IPS DF 4.7 (cell line): ENCODE data around the gene NFIX.

Experiments
- DNase-seq: peaks from one replicate; pipeline ENCODE4 v3.0.0-alpha.2; 2013; ENCODE audit warnings: low spot score; ENCODE audit errors: extremely low read depth

Gene NFIX

DNA sequence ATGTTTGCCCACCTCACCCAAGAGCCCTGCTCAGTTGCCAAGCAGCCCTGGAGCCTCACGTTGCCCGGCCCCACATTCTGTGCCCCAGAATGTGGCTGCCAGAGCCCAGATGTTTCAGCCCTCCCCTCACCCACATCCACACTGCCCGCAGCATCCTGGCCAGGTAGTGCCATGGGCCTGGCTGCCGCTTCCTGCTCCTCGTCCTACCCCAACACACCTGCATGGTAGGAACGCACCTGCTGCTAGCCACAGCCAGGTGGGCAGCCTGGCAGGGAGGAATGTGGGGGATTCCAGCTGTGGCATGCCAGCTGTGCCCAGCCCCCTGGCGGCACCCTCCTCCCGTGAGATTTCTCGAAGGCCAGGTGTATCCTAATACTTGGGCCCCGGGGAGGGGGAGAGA lies 7.5 kb upstream of the NFIX start:
- no peak for DNase-seq

DNA sequence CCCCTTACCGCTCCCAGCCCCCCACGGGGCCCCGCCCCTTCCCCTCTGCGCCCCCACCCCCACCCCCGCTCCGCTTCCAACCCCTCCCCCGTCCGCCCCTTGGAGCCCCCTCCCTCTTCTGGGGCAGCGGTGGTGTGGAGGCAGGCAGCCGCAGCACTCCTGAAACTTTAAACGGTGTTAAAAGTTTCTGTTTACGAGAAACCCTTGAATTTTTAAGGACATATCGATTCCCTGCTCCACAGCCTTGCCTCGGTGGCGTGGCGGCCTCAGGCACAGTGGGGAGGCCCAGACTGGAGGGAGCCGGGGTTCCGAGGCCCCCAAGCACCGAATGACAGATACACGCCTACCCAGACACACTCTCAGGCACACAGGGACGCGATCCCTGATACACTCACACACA lies 4.8 kb upstream of the NFIX start:
- no peak for DNase-seq

DNA sequence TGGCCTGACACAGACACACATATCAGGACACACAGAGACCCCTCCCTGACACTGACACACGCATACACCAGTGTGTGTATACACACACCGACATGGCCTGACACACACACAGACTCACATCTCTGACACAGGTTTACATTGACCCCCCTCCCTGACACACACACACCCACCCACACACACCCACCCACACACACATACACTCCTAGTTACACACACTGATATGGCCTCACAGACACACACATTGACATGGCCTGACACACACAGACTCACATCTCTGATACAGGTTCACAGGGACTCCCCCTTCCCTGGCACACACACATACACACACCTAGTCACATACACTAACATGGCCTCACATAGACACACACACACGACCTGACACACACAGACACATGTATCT lies 4.4 kb upstream of the NFIX start:
- DNase-seq = no peak

DNA sequence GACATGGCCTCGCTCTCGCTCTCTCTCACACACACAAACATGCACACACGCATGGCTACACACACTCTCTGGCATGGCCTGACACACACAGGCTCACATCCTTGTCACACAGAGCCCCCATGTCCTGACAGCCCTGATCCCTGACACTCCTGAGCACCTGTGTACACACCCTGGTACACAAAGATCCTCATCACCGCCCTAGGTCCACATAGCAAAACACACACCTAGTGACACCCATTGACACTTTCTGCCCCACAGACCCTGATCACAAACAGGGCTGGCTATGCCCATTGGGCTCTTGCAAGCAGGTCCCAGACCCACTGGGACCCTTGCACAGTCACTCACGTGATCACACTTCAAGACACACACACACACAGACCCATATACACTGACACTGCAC lies 4.0 kb upstream of the NFIX start:
- no peak for DNase-seq

DNA sequence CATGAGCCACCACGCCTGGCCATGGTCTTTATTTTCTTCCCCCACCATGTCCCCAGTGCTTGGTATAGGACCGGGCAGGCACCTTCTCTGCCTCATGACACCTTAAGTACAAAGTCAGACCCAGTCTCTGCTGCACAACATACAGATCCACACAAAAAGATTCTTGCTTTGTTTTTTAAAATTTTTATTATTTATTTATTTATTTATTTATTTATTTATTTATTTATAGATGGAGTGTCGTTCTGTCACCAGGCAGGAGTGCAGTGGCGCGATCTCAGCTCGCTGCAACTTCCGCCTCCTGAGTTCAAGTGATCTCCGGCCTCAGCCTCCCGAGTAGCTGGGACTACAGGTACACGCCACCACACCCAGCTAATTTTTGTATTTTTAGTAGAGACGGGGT lies 2.5 kb upstream of the NFIX start:
- DNase-seq = no peak

DNA sequence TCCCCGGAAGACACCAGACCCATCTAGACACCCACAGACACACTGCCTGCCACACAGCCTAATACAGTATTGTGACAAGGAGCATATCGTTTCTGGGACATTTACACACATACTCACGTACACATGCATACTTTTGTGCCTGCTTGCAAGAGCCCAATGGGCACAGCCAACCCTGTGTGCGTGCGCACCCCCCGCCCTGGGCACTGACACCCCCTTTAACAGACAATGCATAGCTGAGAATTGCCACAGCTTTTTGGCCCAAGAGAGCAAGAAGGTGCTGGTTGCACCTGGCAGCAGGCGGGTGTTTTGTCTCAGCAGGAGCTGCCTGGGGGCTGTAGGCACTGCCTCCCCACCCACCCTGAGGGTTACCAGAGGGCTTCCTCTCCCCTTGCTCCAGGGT lies 1.7 kb upstream of the NFIX start:
- no peak for DNase-seq

DNA sequence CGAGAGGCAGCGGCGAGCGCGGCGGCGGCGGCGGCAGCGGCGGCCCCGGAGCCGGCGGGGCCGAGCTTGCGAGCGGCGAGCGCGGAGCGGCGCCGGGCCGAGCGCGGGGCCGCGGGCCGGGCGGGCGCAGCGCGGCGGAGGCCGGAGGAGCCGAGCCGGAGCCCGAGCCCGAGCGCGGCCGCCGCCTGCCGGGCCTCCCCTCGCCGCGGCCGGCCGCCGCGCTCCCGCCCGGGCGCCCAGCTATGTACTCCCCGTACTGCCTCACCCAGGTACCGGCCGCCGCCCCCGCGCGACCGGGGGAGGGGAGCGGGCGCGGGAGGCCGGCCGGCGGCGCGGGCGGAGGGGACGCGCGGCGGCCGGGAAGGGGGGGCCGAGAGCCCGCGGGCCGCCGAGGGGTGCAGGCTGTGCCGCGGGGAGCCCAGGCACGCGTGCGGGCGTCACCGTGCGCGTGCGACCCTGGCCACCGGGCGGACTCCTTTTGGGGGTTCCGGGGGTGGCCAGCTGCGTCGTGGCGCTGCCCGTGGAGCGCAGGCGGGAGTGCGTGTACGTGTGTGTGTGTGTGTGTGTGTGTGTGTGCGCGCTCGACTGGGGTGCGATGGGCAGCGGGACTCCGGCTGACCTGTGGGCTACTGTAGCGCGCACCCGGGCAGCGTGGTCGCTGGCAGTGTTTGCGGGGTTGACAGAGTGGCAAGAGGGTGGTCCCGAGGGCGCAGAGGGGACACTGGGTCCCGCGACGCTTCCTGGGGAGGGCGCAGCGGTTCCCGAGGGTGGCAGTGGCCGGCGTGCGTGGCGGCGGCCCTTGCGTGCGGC lies 526 bp downstream of the NFIX start:
- DNase-seq = no peak

DNA sequence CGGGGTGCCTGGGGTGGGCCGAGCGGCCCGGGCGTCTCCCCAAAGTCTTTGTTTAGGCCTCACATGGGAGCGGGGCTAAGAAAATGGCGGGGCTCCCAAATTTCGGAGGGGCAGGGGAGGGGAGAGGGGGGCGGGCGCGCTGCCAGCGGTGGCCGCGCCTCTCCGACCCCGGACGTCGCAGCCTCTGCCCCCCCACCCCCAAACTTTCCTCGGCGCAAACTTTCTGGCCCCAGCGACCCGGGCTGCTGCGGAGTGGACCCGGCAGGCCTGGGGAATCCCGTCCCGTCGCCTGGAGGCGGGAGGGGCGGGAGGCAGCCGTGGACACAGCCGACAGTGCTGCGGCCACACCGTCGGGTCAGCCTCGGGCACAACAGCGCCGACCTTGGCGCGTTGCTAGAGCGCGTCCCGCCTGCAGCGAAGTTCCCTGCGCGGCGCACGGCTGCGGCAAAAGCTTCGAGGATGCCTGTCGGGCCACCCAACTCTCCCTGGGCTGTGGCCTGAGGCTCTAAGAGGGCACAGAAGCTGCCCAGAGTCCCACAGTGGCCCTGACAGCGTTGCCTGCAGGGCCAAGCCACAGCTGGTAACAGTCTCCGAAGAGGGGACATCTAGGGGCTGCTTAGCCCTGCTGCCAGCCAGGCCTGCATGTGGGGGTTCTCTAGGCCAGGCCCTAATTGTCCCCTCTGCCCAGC lies 1.3 kb downstream of the NFIX start:
- DNase-seq = no peak

DNA sequence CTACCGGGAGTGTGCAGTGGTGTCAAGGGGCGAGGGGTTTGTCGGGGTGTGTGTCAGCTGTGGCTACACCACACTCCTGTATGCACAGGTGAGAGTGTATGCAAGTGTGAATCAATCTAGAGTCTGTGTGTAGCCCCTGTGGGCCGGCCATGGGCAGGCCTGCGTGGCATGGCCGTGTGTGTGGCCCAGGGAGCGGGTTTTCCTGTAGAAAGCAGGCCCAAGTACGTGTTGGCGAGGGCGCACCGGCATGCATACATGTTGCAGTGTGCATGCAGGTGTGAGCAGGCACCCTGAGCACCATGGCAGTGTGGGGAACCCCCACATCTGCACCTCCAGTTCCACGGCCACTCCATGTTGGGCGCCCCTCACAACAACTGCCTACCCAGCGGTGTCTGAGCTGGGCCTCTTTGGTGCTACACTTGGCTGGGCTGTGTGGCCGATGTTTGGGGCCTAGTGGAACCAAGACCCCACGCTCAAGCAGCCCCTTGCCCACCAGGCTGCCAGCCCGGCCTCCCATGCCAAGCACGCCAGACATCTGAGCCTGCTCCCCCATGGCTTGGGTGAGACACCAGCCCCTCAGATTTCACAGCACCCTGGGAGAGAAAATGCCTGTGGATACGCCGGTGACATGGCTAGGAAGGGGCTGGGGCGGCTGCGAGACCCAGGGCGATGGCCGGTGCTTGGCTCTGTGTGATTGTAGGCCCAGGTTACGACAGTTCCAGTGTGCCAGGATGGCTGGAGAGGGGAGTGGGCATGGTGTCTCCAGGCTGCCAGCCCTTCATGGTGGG lies 2.1 kb downstream of the NFIX start:
- no peak for DNase-seq

DNA sequence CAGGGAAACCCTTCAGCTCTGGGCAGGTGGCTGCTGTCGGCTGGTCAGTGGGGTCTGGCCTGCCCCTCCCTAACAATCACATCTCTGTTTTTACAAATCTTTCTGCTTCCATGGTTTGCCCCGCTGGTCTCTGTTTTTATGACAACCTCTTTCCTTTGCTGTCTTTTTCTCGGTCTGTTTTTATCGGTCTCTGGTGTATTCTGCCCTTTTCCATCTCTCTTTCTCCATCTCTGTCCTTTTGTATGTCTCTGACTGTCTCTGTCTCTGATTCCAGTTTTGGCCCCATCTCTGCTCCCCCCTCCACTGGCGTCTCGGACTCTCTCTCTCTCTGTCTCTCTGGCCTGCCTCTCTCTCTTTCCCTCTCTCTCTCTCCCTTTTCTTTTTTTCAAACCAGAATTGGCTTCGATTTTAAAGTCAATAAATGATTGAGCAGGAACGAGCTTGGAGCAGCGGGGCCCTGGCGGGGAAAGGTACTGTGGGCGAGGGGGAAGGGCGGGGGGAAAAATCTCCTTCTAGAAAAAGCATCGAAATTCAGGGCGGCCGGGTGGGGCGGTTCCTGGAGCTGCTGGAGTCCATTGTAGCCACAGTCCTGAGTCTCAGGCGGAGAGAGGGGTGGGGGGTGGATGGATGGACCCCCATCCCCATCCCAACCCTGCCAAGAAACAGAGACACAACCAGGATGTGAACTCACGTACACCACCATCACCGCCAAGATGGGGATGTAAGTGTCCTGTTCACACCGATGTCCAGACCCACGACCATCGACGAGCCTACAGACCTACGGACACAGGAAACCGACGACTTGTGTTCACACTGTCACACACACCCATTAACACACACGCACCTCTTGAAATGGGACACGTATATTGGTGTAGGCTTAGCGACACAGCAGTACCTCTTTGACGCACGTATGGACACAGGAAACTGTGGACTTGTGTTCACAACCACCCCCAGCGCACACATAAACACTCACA lies 3.0 kb downstream of the NFIX start:
- no peak for DNase-seq

DNA sequence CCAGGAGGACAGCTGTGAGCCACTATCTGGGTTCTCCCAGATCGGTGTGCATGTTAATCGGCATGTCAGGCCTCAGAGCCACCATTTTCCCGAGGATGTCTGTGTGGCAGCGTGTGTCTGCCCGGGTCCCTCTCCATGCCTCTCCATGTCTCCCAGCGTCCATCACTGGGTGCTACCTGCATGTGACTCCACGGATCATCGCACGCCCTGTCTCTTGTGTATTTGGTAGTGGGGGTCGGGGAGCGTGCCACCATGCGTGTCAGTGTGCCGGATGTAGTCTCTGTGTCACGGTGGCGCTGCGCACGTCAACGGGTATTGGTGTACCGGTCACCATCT lies 5.9 kb downstream of the NFIX start:
- DNase-seq = no peak

DNA sequence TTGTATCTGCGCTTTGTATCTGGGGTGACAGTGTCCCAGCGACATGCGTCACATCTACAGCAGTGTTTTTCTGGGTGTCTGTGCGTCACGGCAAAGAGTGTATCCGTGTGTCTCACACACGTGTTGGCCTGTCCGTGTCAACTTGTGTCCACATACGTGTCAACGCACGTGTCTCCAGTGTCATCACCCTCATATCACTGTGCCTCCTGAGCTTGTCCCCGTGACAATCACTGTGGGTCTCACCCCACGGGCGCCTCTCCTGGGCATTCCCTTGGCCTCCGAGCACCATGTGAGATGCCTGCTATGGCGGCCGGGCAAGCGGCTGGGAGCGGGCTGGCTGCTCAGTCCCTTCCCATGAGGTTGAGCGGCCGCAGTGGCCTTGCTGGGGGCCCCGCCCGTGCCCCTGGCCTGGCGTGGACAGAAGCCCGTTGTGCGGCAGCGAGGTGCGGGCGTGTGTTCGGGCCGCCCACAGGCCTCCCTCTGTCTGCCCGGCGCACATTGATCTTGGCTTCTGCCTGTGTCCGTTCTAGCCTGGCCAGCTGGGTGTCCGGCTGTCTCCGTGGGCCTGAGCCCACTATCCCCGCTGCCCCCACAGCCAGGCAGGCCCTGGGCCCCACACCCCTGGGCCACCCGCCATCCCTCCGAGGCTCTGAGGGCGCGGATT lies 6.4 kb downstream of the NFIX start:
- no peak for DNase-seq

DNA sequence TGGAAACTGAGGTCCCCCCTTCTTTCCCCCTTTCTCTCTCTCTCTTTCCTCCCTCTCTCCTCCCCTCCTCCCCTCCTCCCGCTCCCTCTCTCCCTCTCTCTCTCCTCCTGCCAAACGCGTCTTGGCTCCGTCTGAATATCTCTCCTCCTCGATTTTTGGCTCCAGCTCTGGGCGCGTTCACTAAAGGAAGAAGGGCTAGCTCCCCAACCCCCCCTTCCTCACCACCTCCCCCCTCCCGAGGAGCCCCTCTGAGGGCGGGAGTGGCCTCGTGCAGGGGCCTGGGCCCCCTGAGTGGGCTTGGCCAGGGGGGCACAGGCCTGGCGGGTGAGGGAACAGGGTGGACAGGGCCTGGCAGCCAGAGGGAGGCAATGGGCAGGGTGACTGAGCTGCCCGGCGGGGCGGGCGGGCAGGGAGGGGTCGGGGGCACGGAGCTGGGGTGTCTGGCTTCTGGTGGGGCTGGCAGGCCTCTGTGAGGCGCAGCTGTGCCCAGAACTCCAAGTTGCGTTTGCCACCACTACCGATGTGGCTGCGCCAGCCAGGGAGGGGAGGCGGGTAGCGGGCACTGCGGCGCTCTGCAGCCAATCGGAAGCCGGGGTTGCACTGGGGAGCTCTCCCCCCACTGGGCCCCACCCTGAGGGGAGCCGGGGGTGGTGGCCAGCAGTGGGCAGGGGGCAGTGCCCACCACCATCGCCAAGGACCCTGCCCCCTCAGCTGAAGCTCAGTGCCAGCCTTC lies 7.1 kb downstream of the NFIX start:
- no peak for DNase-seq

DNA sequence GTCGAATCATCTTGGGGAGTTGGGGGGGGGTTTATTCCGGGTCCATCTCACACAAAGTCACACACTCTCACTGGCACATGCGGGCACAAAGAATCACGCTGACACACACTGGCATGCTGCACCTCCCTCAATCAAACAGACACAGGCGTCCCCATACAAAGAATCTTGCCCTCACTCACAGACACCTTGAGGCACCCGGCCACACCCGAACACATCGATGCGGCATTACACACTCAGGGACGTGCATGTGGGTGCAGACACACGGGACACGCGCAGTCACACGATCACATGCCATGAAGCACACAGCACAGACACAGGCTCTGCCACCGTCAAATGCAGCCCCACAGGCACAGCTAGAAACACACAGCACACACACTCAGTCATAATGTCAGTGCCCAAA lies 7.8 kb downstream of the NFIX start:
- no peak for DNase-seq

DNA sequence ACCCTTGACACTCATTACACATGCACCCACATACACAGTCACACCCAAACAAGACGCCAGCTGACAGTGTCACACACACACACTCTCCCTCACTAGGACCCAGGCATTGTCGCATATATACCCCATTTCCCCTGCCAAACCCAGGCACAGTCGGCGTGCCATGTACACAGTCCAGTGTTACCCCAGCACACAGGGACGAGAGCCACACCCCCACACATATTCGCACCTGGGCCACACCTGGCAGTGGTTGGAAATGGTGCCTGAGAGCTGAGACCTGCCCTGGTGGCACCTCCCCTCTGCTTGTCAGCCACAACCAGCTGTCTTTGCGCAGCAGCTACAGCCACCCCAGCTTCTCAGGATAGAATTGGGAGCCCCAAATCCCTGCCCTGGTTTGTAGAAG lies 9.0 kb downstream of the NFIX start:
- no peak for DNase-seq

DNA sequence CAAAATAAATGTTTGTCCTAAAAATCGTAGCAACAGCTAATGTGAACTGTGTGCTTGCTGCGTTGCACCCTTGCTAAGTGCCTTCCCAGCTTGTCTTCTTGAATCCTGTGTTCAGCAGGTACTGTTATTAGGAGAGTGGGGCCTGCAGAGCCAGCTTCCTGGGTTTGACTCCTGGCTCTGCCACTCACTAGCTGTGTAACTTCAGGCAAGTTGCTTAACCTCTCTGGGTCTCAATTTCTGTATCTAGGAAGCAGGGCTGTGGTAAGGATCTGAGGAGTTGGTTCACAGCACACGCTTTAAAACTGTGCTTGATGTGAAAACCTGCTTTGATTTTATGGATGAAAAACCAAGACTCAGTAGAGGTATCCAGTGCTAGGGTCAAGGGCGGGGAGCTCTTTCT lies 10.0 kb downstream of the NFIX start:
- DNase-seq = no peak

DNA sequence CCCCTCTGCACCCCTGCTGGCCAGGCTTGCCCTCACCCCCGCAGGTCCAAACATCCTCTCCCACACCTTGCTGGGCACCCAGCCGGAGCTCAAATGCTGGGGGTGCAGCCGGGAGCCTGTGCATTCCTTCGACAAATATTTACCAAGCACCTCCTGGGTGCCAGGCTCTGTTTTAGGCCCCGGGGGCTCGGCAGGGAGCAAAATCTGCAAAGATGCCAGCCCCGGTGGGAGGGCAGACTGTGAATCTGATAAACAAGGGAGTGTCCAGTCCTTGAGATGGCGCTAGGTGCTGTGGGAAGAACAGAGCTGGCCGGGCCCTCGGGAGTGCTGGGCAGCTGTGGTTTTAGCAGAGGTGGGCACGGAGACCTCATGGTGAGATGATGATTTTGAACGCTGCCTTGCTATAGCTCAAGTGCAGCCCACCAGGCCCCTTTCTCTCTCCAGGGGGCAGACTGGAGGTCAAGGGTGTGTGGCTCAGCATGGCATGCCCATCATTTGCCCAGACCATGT lies 10.6 kb downstream of the NFIX start:
- no peak for DNase-seq

DNA sequence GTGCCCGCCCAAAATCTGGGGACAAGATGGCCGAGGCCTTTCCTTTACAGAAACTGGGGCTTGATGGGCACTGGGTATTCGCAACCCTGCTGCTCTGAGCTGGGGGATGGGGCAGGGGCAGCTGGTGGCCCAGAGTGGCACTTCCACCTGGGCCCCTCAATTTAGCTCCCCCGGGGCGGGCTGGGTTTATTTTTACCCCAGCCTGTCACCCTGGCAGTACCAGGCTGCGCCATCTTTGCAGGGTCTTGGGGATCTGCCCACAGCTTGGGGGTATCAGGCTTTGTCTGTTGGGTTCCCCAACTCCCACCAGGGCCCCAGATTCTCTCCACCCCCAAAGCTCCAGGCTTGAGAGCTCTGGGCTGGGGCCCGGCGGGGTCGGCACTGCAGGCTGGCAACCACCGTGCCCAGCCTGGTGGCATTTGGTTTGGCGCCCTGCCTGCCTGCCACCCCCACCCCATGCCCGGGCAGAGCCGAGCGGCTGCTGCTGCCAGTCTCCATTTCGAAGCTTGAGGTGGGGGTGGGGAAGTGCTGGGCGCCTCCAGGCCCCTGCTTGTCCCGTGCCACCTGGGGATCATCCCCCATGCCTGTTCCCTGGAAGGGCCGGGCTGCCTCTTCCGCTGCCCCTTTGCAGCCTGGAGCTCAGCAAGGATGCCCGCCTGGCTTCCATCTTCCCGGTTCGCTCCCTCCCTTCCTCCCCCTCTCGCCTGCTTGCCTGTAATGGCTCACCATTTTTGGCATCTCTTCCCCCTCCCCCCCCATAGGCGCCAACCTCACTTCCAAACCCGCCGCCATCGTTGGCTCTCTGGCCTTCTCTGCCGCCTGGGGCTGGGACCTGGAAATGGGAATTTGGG lies 11.4 kb downstream of the NFIX start:
- DNase-seq = no peak
